GM21367 (cell line): ENCODE measurements around the gene MOB2.

Experiments
- ATAC-seq: cut with Tn5 transposase; IDR thresholded peaks from one replicate; pipeline ENCODE4 v1.9.1; 2021; ENCODE audit not compliant: unreplicated experiment

Gene MOB2

DNA sequence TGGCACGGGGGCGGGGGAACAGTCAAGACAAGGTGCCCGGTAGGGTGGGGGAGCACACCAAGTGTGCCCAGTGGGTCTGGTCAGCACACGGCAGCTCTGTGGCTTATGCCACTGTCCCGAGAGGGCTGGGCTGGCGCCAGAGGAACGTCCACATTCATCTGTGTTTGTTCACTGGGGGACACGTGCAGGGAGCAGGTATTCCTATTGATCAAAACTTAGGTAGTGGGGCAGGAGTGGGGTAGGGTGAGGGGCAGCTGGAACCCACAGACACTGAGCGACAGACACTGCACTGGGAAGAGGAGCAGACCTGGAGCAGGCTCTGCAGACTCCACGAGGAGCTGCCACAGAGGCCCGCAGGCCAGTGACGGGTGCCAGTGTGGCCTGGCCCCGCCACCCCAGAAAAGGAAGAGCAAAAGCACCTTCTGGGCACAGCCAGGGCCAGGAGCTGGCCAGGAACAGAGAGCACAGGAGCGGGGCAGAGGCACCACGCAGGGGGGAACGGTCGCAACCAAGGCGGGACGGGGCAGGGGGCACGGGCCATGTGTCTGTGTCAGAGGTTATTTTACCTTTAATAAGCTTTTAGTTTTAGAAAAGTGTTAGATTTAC lies 2.1 kb upstream of the MOB2 start:
- no peak for ATAC-seq

DNA sequence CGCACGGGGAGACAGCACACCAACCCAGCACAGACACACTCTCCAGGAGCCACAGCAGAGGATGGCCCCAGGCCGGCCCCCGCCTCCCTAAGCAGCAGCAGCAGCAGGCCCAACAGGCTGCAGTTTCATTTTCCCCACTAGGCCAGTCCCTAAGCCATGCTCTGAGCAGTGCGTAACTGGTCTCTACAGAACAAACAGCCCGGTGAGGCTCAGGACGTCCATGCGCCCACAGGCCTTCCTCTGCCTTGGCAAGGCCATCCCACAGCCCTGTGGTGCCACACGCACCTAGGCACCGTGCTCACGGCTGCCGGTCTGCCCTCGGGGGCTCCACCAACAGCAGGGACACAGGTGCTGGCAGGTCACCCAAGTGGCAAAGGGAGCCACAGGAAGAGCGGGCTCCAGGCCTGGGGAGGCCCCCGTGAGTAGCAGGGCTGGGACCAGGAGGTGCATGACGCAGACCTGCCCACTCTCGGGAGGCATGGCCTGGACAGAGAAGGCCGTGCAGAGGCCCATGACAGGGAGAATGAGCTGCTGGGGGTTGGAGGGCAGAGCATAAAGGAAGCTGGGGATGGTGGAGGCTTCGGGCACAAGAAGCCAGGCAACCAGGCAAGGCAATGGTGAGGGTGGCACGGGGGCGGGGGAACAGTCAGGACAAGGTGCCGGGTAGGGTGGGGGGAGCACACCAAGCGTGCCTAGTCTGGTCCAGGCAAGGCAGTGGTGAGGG lies 1.4 kb upstream of the MOB2 start:
- no peak for ATAC-seq

DNA sequence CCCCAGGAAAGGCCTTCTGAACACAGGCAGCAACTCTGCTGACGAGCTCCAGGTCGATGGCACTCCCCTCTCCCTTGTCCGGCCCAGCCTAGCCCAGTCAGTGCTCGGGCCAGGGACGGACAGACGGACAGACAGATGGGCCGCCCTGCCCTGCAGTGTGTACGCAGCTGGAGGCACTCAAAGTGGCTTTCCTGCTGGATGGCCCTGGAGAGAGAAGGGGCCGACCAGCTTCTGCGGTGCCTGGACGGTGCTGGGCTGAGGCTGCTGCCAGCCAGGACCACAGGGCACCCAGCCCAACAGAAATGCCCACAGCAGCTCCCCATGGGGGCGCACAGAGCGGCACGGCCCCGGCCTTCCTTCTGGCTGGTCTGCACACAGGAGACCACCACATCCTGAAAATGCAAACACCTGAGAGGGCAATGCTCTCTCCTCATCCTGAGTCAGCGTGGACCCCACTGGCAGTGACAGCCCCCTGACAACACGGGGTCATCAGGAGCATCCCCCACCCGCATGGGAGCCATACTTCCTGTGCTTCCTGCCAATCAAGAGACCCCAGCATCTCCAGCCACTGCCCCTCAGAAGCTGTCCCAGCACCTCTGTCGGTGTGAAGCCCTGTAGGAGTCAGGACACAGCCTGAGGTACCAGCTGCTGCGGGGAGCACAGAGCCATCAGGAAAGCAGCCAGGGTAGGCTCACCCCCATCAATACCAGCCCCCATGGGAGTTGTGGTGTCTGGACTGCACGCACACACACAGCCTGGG lies 692 bp upstream of the MOB2 start:
- no peak for ATAC-seq

- no peak for ATAC-seq
Measured at GRCh38 chr11:1485504-1485885, 1.1 kb downstream of the MOB2 start.

- ATAC-seq: no peak
Measured at GRCh38 chr11:1484695-1485503, 1.7 kb downstream of the MOB2 start.

DNA sequence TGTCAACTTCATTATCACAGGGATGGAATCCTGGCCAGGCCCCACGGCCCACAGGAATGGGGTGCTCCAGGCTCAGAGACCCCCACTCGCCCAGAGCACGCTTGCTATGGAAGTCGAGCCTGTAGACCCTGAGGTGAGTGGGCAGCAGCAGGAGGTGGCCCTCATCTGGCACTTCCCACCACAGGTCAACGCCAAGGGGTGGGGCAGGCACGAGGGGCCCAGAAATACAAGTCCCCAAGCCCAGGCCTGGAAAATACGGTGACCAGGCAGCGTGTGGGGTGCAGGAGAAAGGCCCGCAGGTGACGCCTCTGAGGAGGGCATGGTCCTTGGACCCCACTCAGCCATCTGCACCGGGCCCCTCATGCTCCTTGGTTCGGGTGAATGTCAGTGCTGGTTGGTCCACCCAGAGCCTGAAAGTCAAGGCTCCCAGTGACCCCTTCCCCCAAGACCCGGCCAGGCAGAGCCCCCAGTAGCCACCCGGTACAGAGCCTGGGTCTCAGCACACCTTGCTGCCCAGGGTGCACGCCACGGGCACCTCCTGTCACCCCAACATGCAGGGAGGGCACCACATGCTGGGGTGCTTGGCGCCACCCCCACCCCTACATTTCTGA lies 2.4 kb downstream of the MOB2 start:
- no peak for ATAC-seq

- ATAC-seq: no peak
Measured at GRCh38 chr11:1483445-1483961, 3.1 kb downstream of the MOB2 start.

DNA sequence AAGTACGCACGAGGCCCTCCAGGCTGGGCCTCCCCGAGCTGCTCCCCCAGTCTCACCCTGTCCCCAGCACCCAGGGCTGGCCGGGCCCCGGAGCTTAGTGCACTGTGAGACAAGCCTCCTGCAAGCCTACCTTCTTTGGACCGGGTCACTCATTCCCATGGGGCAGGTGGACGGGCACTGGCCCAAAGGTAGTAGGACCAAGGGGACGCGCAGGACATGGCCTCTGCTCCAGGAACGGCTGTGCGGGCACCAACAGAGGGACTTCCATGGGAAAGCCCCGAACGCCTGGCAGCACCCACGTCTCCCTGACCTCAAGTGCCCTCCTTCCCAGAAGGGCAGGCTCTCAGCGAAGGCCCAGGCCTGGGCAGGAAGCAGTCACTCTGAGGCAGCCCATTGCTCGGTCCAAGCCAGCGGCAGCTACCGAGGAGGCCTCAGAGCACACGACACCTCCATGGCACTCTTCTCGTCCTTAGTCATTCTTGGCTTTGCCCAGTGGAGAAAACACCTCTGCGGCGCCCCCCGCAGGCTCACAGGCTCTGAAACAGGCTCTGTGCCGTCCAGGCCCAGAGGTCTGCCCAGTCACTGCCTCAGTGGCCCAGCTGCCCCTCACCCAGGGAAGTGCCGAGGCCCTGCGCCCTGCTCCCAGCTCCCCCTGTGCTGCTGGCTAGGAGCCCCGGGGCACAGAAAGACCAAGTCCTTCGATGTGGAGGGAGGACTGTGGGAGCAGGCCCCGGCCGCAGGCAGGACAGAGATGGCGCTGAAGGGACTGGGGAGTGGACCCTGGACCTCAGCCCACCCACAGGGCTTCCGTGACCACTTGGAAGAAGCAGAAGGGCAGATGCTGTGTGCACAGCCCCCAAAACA lies 3.8 kb downstream of the MOB2 start:
- no peak for ATAC-seq

DNA sequence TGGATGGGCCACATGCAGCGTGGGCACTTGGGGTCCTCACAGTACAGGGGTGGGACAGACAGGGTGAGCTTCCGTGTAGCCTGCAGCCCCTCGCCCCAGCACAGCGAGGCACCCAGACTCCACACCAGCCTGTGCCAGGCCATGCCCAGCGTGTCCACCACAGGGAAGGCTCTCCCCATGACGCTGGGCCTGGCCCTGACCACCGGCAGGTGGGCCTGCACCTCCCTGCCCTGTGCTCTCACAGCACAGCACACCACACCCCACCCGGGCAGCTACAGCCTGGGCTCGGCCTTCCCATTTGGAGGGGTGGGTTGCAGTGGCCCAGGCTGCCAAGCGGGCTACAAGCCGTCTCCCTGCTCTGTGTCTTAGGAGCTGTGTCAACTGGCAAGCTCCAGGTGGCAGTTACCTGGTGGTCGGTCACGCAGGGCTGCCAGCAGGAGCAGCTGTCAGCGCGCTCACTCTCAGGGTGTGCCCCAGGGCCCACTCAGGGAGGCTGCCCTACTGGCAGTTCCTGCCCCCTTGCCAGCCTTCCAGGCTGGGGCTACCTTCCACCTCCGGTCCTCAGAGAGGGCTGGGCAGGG lies 4.6 kb downstream of the MOB2 start:
- ATAC-seq: no peak

GRCh38 chr11:1481483-1481825 lies 5.1 kb downstream of the MOB2 start:
- ATAC-seq: no peak

DNA sequence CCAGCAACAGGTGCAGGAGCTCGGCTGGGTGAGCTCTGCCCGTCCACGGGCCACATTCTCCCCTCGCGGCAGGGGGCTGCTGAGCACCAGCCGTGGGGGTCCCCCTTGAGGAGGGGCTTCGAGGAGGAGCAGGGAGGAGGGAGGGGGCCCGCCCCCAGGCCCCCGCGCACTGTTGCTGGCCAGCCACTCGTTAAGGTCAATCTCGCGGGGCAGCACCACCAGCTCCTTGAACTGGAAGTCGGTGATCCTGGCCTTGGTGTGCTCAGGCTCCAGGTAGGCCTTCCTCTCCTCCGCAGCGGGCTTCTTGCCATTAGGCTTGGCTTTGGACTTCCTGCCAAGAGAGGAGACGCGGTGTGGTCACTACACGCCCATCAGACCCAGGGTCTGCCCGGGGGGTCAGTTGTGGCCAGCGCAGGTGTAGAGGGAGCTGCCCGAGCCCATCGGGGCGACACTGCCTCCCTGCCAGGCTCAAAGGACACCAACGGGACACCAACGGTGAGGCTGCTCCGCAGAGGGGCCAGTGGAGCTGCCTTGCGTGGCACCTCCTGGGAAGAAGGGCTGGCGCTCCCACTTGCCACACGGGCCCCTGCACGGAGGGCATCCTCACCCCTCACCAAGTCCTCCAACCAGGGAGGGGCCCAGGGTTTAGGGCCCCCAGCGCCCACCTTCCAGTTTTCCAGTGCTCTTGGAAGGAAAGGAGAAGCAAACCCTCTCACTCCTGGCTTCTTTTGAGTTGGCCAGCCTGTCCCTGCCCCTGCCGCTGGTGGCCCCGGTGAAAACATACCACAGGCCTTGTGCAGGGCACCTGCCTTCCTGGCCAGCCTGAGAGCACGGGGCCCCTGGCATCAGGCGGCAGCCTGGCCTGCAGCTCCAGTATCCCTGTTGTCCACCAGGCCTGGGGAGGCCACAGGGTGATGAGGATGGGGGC lies 5.8 kb downstream of the MOB2 start:
- no peak for ATAC-seq

GRCh38 chr11:1480191-1480554 lies 6.4 kb downstream of the MOB2 start:
- no peak for ATAC-seq

- ATAC-seq: no peak
Measured at GRCh38 chr11:1479678-1480118, 6.9 kb downstream of the MOB2 start.

- no peak for ATAC-seq
Measured at GRCh38 chr11:1479006-1479677, 7.4 kb downstream of the MOB2 start.

- ATAC-seq: no peak
Measured at GRCh38 chr11:1478544-1478943, 8.0 kb downstream of the MOB2 start.

GRCh38 chr11:1478011-1478410 lies 8.6 kb downstream of the MOB2 start:
- ATAC-seq: no peak

DNA sequence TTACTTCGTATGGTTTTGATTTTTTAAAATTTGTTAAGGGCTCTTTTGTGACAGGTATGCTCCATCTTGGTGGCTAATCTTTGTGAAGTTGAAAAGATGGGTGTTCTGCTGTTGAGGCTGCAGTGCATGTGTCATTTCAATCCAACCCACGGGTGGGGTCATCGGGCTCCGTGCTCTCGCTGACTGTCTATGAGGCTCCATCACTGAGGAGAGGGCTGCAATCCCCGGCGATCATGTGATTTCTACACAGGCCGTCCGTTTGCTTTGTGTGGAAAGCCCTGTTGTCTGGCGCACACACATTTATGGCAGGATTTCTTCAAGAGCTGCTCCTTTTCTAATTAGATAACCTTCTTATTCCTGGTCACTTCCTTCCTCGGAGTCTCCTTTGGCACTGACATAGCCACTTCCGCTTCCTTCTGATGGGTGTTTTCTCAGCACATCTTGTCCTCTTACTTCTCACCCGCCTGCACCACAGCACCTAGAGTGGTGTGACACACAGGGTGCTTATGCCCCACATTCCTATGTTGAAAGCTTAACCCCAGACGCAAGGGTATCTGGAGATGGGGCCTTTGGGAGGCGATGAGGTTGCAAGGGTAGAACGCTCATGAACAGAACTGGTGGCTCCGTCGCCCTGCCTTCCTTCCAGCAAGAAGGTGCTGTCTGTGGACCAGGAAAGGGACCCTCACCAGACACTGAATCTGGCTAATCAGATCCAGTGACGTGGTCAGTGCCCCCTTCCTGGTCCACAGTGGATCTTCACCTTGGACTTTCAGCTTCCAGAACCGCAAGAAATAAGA lies 9.4 kb downstream of the MOB2 start:
- ATAC-seq: no peak
